HEK293 (cell line): ENCODE data around the gene TMEM272.

Source experiments
- CTCF ChIA-PET: fragments of 350-600 bp; formaldehyde crosslinking; extraction: SDS; loops from one replicate; lab custom pipeline; 2021; ENCODE audit warnings: antibody characterized with exemption; lab: Yijun Ruan, JAX
- POLR2A ChIA-PET: fragments of 300-600 bp; formaldehyde crosslinking; extraction: SDS; loops from one replicate; lab custom pipeline; 2020; ENCODE audit warnings: antibody characterized with exemption, inconsistent platforms; lab: Yijun Ruan, JAX
- H3K27ac ChIP-seq: fragments of 200-500 bp; sonication (Bioruptor generic); 2 replicates; pipeline ENCODE4 v1.5.1; 2014; ENCODE audit warnings: low read depth, low read length, control low read depth, inconsistent platforms; ENCODE audit errors: extremely low read depth
- H3K36me3 ChIP-seq, 2 experiments: fragments of 200-500 bp in 1 of 2; sonication (Bioruptor generic) in 1 of 2; 1 replicate in 1 of 2; 2 replicates in 1 of 2; pipeline ENCODE4 v1.5.1; 2014 to 2017; ENCODE audit warnings: inconsistent platforms in 2 of 2, low read length in 2 of 2; ENCODE audit not compliant: control insufficient read depth in 2 of 2, insufficient read depth in 1 of 2
- H3K4me1 ChIP-seq: fragments of 200-500 bp; sonication (Bioruptor generic); 2 replicates; pipeline ENCODE4 v1.5.1; 2014; ENCODE audit warnings: mild to moderate bottlenecking, low read length, inconsistent platforms; ENCODE audit not compliant: control insufficient read depth, insufficient read depth
- H3K4me3 ChIP-seq: 2 replicates; pipeline ENCODE4 v1.5.1; 2011; ENCODE audit warnings: low read depth, mild to moderate bottlenecking, control low read depth, low read length, moderate library complexity
- H3K9me3 ChIP-seq: fragments of 200-500 bp; sonication (Bioruptor generic); 2 replicates; pipeline ENCODE4 v1.5.1; 2014; ENCODE audit warnings: low read depth, low read length, inconsistent platforms; ENCODE audit not compliant: control insufficient read depth, insufficient read depth
- BCL11B ChIP-seq: fragments of 450-650 bp; formaldehyde crosslinking; IDR thresholded peaks from 2 replicates; pipeline ENCODE4 v1.5.1; 2016; ENCODE audit warnings: low read depth, missing biosample characterization, missing genetic modification characterization
- GLI2 ChIP-seq: fragments of 450-650 bp; formaldehyde crosslinking; IDR thresholded peaks from 2 replicates; pipeline ENCODE4; 2017; ENCODE audit warnings: missing biosample characterization, missing genetic modification characterization, low read depth, borderline replicate concordance
- GLI4 ChIP-seq: fragments of 450-650 bp; formaldehyde crosslinking; IDR thresholded peaks from 2 replicates; pipeline ENCODE4 v1.5.1; 2016; ENCODE audit warnings: missing biosample characterization, missing genetic modification characterization
- KLF7 ChIP-seq: fragments of 450-650 bp; formaldehyde crosslinking; IDR thresholded peaks from 2 replicates; pipeline ENCODE4 v1.5.1; 2016; ENCODE audit warnings: missing biosample characterization, missing genetic modification characterization, borderline replicate concordance
- OSR2 ChIP-seq: fragments of 450-650 bp; formaldehyde crosslinking; IDR thresholded peaks from 2 replicates; pipeline ENCODE4 v1.5.1; 2016; ENCODE audit warnings: missing biosample characterization, missing genetic modification characterization
- RBAK ChIP-seq: fragments of 450-650 bp; formaldehyde crosslinking; IDR thresholded peaks from 2 replicates; pipeline ENCODE4 v1.5.1; 2016; ENCODE audit warnings: missing biosample characterization, missing genetic modification characterization
- SALL2 ChIP-seq: fragments of 450-650 bp; formaldehyde crosslinking; IDR thresholded peaks from 2 replicates; pipeline ENCODE4 v1.5.0; 2017; ENCODE audit warnings: missing biosample characterization, mild to moderate bottlenecking, missing genetic modification characterization, borderline replicate concordance
- SP2 ChIP-seq: fragments of 450-650 bp; formaldehyde crosslinking; IDR thresholded peaks from 2 replicates; pipeline ENCODE4 v1.5.1; 2016; ENCODE audit warnings: missing biosample characterization, missing genetic modification characterization
- SP3 ChIP-seq: fragments of 450-650 bp; formaldehyde crosslinking; IDR thresholded peaks from 2 replicates; pipeline ENCODE4 v1.5.1; 2016; ENCODE audit warnings: missing biosample characterization, missing genetic modification characterization
- ZBTB1 ChIP-seq: fragments of 450-650 bp; formaldehyde crosslinking; IDR thresholded peaks from 2 replicates; pipeline ENCODE4 v1.5.1; 2016; ENCODE audit warnings: missing biosample characterization, missing genetic modification characterization
- ZBTB17 ChIP-seq: fragments of 450-650 bp; formaldehyde crosslinking; IDR thresholded peaks from 2 replicates; pipeline ENCODE4 v1.5.1; 2016; ENCODE audit warnings: missing biosample characterization, missing genetic modification characterization
- ZNF140 ChIP-seq: fragments of 450-650 bp; formaldehyde crosslinking; IDR thresholded peaks from 2 replicates; pipeline ENCODE4 v1.5.1; 2016; ENCODE audit warnings: missing biosample characterization, missing genetic modification characterization
- ZNF157 ChIP-seq: fragments of 450-650 bp; formaldehyde crosslinking; IDR thresholded peaks from 2 replicates; pipeline ENCODE4 v1.5.1; 2016; ENCODE audit warnings: missing biosample characterization, missing genetic modification characterization
- ZNF18 ChIP-seq: fragments of 450-650 bp; formaldehyde crosslinking; IDR thresholded peaks from 2 replicates; pipeline ENCODE4 v1.5.1; 2016; ENCODE audit warnings: missing biosample characterization, missing genetic modification characterization
- ZNF2 ChIP-seq: fragments of 450-650 bp; formaldehyde crosslinking; IDR thresholded peaks from 2 replicates; pipeline ENCODE4 v1.5.1; 2016; ENCODE audit warnings: missing biosample characterization, missing genetic modification characterization
- ZNF324 ChIP-seq: fragments of 450-650 bp; formaldehyde crosslinking; IDR thresholded peaks from 2 replicates; pipeline ENCODE4 v1.5.1; 2016; ENCODE audit warnings: missing biosample characterization, missing genetic modification characterization
- ZNF335 ChIP-seq: fragments of 450-650 bp; formaldehyde crosslinking; conservative IDR thresholded peaks from 2 replicates; pipeline ENCODE4 v1.5.1; 2016; ENCODE audit warnings: missing biosample characterization, missing genetic modification characterization
- ZNF37A ChIP-seq: fragments of 450-650 bp; IDR thresholded peaks from 2 replicates; pipeline ENCODE4 v1.5.1; 2018; ENCODE audit warnings: missing biosample characterization, missing genetic modification characterization
- ZNF391 ChIP-seq: fragments of 450-650 bp; formaldehyde crosslinking; IDR thresholded peaks from 2 replicates; pipeline ENCODE4 v1.5.1; 2016; ENCODE audit warnings: low read depth, missing biosample characterization, missing genetic modification characterization, borderline replicate concordance
- ZNF510 ChIP-seq: fragments of 450-650 bp; formaldehyde crosslinking; IDR thresholded peaks from 2 replicates; pipeline ENCODE4 v1.5.1; 2018; ENCODE audit warnings: mild to moderate bottlenecking, missing genetic modification characterization, missing biosample characterization; ENCODE audit not compliant: insufficient replicate concordance
- ZNF548 ChIP-seq: fragments of 450-650 bp; formaldehyde crosslinking; IDR thresholded peaks from 2 replicates; pipeline ENCODE4 v1.5.1; 2016; ENCODE audit warnings: missing biosample characterization, missing genetic modification characterization
- ZNF677 ChIP-seq: fragments of 450-650 bp; IDR thresholded peaks from 2 replicates; pipeline ENCODE4 v1.5.0; 2018; ENCODE audit warnings: missing biosample characterization, mild to moderate bottlenecking, missing genetic modification characterization, moderate library complexity
- ZNF830 ChIP-seq: fragments of 450-650 bp; IDR thresholded peaks from 2 replicates; pipeline ENCODE4 v1.5.0; 2018; ENCODE audit warnings: missing biosample characterization, missing genetic modification characterization, low read depth, mild to moderate bottlenecking, moderate library complexity
- TF ChIP-seq, protein P1 (sequence below): fragments of 450-650 bp; formaldehyde crosslinking; IDR thresholded peaks from 2 replicates; pipeline ENCODE4 v1.5.1; 2016; ENCODE audit warnings: missing biosample characterization, missing genetic modification characterization
- TF ChIP-seq, protein P2 (sequence below): fragments of 450-650 bp; formaldehyde crosslinking; IDR thresholded peaks from 2 replicates; pipeline ENCODE4 v1.5.1; 2016; ENCODE audit warnings: missing biosample characterization, missing genetic modification characterization
- TF ChIP-seq, protein P3 (sequence below): fragments of 450-650 bp; formaldehyde crosslinking; IDR thresholded peaks from 2 replicates; pipeline ENCODE4 v1.5.1; 2016; ENCODE audit warnings: missing biosample characterization, missing genetic modification characterization

The TMEM272 gene

GRCh38 chr13:51831519-51831918, 13.5 kb downstream of the TMEM272 start (continued):
- TF ChIP-seq ZNF18 (tag by site-specific recombination), result no peak
- TF ChIP-seq ZNF37A (tag by site-specific recombination), result no peak
- TF ChIP-seq GLI2 (tag by site-specific recombination), result no peak

- ChIA-PET CTCF (interaction anchor here (0.6 to 5.3 kb wide), 3 partner anchors 12 to 298 kb away, joined by 3 to 28 read pairs (median 6); no protein-coding TSS in a partner anchor), POLR2A (no interaction called here)
- no peak for TF ChIP-seq ZNF830
- no peak for TF ChIP-seq SALL2 (tag by site-specific recombination)
- TF ChIP-seq ZNF510 (tag by site-specific recombination), result no peak
- TF ChIP-seq, protein P1, sequence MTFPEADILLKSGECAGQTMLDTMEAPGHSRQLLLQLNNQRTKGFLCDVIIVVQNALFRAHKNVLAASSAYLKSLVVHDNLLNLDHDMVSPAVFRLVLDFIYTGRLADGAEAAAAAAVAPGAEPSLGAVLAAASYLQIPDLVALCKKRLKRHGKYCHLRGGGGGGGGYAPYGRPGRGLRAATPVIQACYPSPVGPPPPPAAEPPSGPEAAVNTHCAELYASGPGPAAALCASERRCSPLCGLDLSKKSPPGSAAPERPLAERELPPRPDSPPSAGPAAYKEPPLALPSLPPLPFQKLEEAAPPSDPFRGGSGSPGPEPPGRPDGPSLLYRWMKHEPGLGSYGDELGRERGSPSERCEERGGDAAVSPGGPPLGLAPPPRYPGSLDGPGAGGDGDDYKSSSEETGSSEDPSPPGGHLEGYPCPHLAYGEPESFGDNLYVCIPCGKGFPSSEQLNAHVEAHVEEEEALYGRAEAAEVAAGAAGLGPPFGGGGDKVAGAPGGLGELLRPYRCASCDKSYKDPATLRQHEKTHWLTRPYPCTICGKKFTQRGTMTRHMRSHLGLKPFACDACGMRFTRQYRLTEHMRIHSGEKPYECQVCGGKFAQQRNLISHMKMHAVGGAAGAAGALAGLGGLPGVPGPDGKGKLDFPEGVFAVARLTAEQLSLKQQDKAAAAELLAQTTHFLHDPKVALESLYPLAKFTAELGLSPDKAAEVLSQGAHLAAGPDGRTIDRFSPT (tag by site-specific recombination), result no peak
- TF ChIP-seq OSR2 (tag by site-specific recombination), result no peak
- TF ChIP-seq BCL11B (tag by site-specific recombination), result no peak
- TF ChIP-seq ZNF324 (tag by site-specific recombination), result no peak
- TF ChIP-seq ZNF140 (tag by site-specific recombination), result no peak
- TF ChIP-seq, protein P2, sequence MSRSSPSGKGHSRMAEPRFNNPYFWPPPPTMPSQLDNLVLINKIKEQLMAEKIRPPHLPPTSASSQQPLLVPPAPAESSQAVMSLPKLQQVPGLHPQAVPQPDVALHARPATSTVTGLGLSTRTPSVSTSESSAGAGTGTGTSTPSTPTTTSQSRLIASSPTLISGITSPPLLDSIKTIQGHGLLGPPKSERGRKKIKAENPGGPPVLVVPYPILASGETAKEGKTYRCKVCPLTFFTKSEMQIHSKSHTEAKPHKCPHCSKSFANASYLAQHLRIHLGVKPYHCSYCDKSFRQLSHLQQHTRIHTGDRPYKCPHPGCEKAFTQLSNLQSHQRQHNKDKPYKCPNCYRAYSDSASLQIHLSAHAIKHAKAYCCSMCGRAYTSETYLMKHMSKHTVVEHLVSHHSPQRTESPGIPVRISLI (tag by site-specific recombination), result no peak
- no peak for TF ChIP-seq ZNF335 (tag by site-specific recombination)
- TF ChIP-seq ZBTB1 (tag by site-specific recombination), result no peak
- TF ChIP-seq KLF7, result no peak
- TF ChIP-seq SP3 (tag by site-specific recombination), result no peak
- Histone ChIP-seq H3K27ac (no peak overlapping the region), H3K9me3 (no peaks in the 10 kb centered on the region), H3K4me3 (no peak overlapping the region), H3K36me3 (no peaks in the 10 kb centered on the region), H3K4me1 (no peaks in the 10 kb centered on the region)
These were observed 15.4 kb downstream of the TMEM272 start for GRCh38 chr13:51829568-51829899.

DNA sequence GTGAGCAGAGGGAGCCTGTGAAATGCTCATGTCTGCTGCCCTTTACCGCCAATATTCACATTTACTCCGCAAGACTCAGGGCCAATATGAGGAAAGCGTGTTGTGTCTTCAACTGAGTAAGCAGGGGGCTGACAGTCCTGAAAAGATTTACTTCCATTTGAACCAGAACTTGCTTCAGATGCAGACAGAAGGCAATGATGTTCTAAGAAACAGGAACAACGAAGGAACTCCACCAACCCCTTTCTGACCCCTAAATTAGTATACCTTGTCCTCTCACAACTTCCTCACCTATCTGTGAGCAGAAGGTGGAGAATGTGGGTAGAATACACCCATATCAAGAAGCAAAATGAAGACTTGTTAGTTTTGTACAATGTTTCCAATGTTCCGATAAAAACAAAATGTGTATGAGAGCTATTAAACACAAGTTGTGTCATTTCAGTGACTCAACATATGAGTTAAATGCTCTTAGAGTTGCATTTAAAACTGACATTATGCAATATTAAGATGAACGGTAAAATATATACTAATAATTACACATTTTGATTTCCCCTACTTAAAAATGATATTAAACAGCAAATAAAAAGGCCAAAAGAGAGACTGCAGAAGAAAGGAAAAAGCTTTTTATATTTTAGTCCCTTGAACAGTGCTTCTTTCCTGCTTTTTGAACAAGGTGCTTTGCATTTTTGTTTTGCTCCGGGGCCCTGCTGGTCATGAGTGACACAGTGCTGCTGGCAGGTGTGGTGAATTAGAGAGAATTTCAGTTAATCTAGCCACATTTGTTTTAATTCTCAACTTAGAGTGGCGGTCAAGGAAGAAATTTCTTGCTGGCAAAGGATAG, 16.0 kb downstream of the TMEM272 start:
- CTCF ChIA-PET, result interaction anchor here (0.6 to 5.3 kb wide), 3 partner anchors 12 to 299 kb away, joined by 3 to 28 read pairs (median 6); no protein-coding TSS in a partner anchor
- Histone ChIP-seq H3K27ac (no peak overlapping the region), H3K9me3 (no peaks in the 10 kb centered on the region), H3K4me1 (no peaks in the 10 kb centered on the region), H3K4me3 (no peak overlapping the region), H3K36me3 (no peaks in the 10 kb centered on the region)
- TF ChIP-seq SP2 (tag by site-specific recombination) (no peak), ZBTB17 (tag by site-specific recombination) (no peak), ZNF2 (tag by site-specific recombination) (no peak), ZNF391 (tag by site-specific recombination) (no peak), RBAK (tag by site-specific recombination) (no peak), ZNF157 (tag by site-specific recombination) (no peak), ZNF677 (tag by site-specific recombination) (no peak), ZNF548 (tag by site-specific recombination) (no peak), GLI4 (tag by site-specific recombination) (no peak)
- TF ChIP-seq, protein P3, sequence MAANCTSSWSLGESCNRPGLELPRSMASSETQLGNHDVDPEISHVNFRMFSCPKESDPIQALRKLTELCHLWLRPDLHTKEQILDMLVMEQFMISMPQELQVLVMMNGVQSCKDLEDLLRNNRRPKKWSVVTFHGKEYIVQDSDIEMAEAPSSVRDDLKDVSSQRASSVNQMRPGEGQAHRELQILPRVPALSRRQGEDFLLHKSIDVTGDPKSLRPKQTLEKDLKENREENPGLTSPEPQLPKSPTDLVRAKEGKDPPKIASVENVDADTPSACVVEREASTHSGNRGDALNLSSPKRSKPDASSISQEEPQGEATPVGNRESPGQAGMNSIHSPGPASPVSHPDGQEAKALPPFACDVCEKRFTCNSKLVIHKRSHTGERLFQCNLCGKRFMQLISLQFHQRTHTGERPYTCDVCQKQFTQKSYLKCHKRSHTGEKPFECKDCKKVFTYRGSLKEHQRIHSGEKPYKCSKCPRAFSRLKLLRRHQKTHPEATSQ (tag by site-specific recombination), result no peak
- POLR2A ChIA-PET, result no interaction called here
